MCF 10A (cell line): Measurements from ENCODE around the gene ELFN1. TPM values are rescaled to one million over a fixed set of nuclear protein-coding genes. Genes with fewer than 3 reads are reported as not detected.

ENCODE experiments used
- BruUV-seq: library from RNA; stranded (reverse); fragments of 400-500 nt; replicated peaks from 2 replicates; lab custom pipeline; 2021; lab: Mats Ljungman, UMichigan
- CTCF ChIA-PET: fragments of 300-600 bp; sonication (Branson Sonifier 250); formaldehyde crosslinking; extraction: SDS; loops from one replicate; lab custom pipeline; 2021; ENCODE audit warnings: antibody characterized with exemption, inconsistent platforms; lab: Yijun Ruan, JAX
- POLR2A ChIA-PET: fragments of 300-600, 350-650 bp; sonication (Branson Sonifier 250); formaldehyde crosslinking; extraction: SDS; loops from one replicate; lab custom pipeline; 2020; ENCODE audit warnings: antibody characterized with exemption, inconsistent platforms; lab: Yijun Ruan, JAX
- DNase-seq: peaks from one replicate; pipeline ENCODE4 v3.0.0-alpha.2; 2018; ENCODE audit not compliant: unreplicated experiment
- H3K27ac Mint-ChIP-seq: one replicate; pipeline ENCODE4 v1.8.0; 2022; ENCODE audit warnings: mild to moderate bottlenecking, low read depth, mixed read lengths; ENCODE audit not compliant: unreplicated experiment
- H3K27me3 Mint-ChIP-seq: one replicate; pipeline ENCODE4 v1.8.0; 2022; ENCODE audit warnings: mixed read lengths; ENCODE audit not compliant: insufficient read depth, unreplicated experiment
- H3K36me3 Mint-ChIP-seq: one replicate; pipeline ENCODE4 v1.8.0; 2022; ENCODE audit warnings: mild to moderate bottlenecking, moderate library complexity, mixed read lengths; ENCODE audit not compliant: insufficient read depth, unreplicated experiment
- H3K4me1 Mint-ChIP-seq: one replicate; pipeline ENCODE4 v1.8.0; 2022; ENCODE audit warnings: mixed read lengths; ENCODE audit not compliant: insufficient read depth, unreplicated experiment
- H3K4me3 Mint-ChIP-seq: one replicate; pipeline ENCODE4 v1.8.0; 2022; ENCODE audit warnings: mild to moderate bottlenecking, moderate library complexity, mixed read lengths; ENCODE audit not compliant: unreplicated experiment
- H3K9me3 Mint-ChIP-seq: one replicate; pipeline ENCODE4 v1.8.0; 2022; ENCODE audit warnings: mixed read lengths; ENCODE audit not compliant: unreplicated experiment
- intact Hi-C: fragments of 100-400 bp; cut with micrococcal nuclease; formaldehyde crosslinking; loops from 2 replicates; pipeline ENCODE4 v1.14.1; 2022
- total RNA-seq: library from RNA; stranded (reverse); gene quantifications from 2 replicates; pipeline ENCODE4 v1.2.3, GENCODE V29; 2022
- TF ChIP-seq, protein P1 (sequence below): fragments of 200-600 bp; IDR thresholded peaks from one replicate; pipeline ENCODE4 v1.8.0; 2022; ENCODE audit warnings: antibody characterized with exemption, mild to moderate bottlenecking; ENCODE audit not compliant: unreplicated experiment

ELFN1 gene
- total RNA-seq, 1 experiment from 2014 or later: not detected

DNA sequence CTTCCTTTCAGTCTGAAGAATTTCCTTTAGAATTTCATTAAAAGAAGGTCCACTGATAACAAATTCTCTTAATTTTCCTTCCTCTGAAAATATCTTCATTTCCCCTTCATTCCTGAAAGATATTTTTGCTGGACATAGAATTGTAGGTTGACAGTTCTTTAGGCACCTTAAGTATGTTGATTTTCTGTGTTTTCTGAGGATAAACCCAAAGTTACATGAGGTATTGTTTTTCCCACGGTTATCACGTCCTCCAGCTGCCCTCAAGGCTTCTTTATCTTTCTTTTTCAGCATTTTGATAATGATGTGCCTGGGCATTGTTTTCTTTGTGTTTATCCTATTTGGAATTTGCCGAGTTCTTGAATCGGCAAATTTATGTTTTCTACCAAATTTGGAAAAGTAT, 105.3 kb downstream of the ELFN1 start:
- H3K9me3 Mint-ChIP-seq: no peaks in the 10 kb centered on the region
- TF ChIP-seq, protein P1, sequence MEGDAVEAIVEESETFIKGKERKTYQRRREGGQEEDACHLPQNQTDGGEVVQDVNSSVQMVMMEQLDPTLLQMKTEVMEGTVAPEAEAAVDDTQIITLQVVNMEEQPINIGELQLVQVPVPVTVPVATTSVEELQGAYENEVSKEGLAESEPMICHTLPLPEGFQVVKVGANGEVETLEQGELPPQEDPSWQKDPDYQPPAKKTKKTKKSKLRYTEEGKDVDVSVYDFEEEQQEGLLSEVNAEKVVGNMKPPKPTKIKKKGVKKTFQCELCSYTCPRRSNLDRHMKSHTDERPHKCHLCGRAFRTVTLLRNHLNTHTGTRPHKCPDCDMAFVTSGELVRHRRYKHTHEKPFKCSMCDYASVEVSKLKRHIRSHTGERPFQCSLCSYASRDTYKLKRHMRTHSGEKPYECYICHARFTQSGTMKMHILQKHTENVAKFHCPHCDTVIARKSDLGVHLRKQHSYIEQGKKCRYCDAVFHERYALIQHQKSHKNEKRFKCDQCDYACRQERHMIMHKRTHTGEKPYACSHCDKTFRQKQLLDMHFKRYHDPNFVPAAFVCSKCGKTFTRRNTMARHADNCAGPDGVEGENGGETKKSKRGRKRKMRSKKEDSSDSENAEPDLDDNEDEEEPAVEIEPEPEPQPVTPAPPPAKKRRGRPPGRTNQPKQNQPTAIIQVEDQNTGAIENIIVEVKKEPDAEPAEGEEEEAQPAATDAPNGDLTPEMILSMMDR: no peak
- no peaks in the 10 kb centered on the region for H3K36me3 Mint-ChIP-seq
- ChIA-PET POLR2A (no interaction called here), CTCF (interaction anchor here (0.6 kb wide), 1 partner anchor 55 kb away, joined by 3 read pairs; no protein-coding TSS in a partner anchor)
- intact Hi-C loops: no loop called here
- no peak for DNase-seq
- no TSS peak for BruUV-seq
- peaks cover 35% of the 10 kb centered on the region for H3K27me3 Mint-ChIP-seq
- no peak overlapping the region for H3K27ac Mint-ChIP-seq
- H3K4me3 Mint-ChIP-seq: no peak overlapping the region
- no peaks in the 10 kb centered on the region for H3K4me1 Mint-ChIP-seq

DNA sequence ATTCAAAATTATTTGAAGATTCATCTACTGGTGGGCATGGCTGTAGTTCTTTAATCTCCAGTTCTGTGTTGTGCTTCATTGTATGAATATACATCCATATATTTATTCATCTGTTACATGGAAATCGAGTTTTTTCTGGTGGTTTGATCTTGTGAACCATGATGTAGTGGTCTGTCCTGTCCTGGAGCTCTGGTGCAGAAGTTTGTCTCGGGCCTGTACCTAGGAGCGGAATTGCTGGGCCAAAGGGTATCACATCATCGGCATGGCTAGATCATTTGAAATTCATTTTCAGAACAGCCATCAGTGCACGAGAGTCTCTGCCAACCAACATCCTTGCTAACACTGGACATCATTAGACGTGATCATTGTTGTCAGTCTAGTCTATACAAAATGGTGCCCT, 107.0 kb downstream of the ELFN1 start:
- peaks cover 35% of the 10 kb centered on the region for H3K27me3 Mint-ChIP-seq
- no peaks in the 10 kb centered on the region for H3K4me1 Mint-ChIP-seq
- CTCF ChIA-PET: no interaction called here

DNA sequence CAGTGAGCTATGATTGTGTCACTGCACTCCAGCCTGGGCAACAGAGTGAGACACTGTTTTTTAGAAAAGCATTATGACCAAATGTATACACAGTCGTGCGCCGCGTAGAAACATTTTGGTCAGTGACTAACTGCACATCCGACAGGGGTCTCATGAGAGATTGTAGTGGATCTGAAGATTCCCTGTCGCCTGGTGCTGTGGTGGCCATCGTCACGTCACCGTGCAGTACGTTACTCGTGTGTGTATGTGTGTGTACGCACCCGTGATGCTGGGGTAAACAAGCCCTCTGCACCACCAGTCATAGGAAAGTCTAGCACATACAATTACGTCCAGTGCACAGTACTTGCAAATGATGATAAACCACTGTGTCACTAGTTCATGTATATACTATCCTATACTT, 109.4 kb downstream of the ELFN1 start:
- H3K27ac Mint-ChIP-seq: no peak overlapping the region
- intact Hi-C loops: no loop called here
- H3K36me3 Mint-ChIP-seq: no peaks in the 10 kb centered on the region
- no peak for DNase-seq
- POLR2A ChIA-PET: no interaction called here
- no peaks in the 10 kb centered on the region for H3K4me1 Mint-ChIP-seq
- H3K9me3 Mint-ChIP-seq: no peaks in the 10 kb centered on the region
- H3K27me3 Mint-ChIP-seq: peaks cover 35% of the 10 kb centered on the region
- CTCF ChIA-PET: no interaction called here
- no TSS peak for BruUV-seq
- TF ChIP-seq, protein P1: no peak
- no peak overlapping the region for H3K4me3 Mint-ChIP-seq

More for the DNA sequence above, 107.0 kb downstream of the ELFN1 start:
- POLR2A ChIA-PET: no interaction called here
- intact Hi-C loops: no loop called here
- TF ChIP-seq, protein P1: no peak
- BruUV-seq: no TSS peak
- Mint-ChIP-seq H3K36me3 (no peaks in the 10 kb centered on the region), H3K27ac (no peak overlapping the region), H3K4me3 (no peak overlapping the region), H3K9me3 (no peaks in the 10 kb centered on the region)
- DNase-seq: no peak

DNA sequence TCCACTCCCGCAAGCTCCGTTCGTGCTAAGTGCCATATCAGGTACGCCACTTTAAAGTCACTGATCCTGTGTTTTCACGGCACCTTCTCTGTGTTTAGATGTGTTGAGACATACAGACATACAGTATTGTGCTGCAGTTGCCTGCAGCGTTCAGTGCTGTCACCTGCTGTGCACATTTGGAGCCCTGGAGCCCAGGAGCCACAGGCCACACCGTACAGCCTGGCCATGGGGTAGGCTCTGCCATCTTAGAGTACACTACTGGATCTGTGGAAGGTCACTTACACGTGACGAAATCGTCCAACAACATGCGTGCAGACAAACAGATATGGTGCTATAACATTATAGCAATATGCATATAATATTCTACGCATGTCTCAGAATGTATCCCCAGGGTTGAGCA, 111.3 kb downstream of the ELFN1 start:
- POLR2A ChIA-PET: no interaction called here
- H3K4me1 Mint-ChIP-seq: no peaks in the 10 kb centered on the region
- no TSS peak for BruUV-seq
- CTCF ChIA-PET: no interaction called here
- H3K36me3 Mint-ChIP-seq: no peaks in the 10 kb centered on the region
- H3K4me3 Mint-ChIP-seq: no peak overlapping the region
- H3K9me3 Mint-ChIP-seq: no peaks in the 10 kb centered on the region
- H3K27ac Mint-ChIP-seq: no peak overlapping the region
- peaks cover 35% of the 10 kb centered on the region for H3K27me3 Mint-ChIP-seq
- TF ChIP-seq, protein P1: no peak
- intact Hi-C loops: no loop called here
- DNase-seq: no peak
